Left colon (tissue), 2 donors: Measurements from ENCODE around the gene CPVL. TPM values are rescaled to one million over a fixed set of nuclear protein-coding genes. Genes with fewer than 3 reads are reported as not detected.

Experiments
- ATAC-seq: fragments of 200-7000 bp; cut with Tn5 transposase; one replicate; pipeline ENCODE4 v1.9.1; 2020; ENCODE audit warnings: mild to moderate bottlenecking, moderate library complexity
- DNase-seq, 2 donors: peaks; one replicate each; pipeline ENCODE4 v3.0.0-alpha.2; 2020
- intact Hi-C, 2 donors: fragments of 100-400 bp; cut with DNase I in 1 of 2; cut with micrococcal nuclease in 1 of 2; formaldehyde crosslinking; loops; one replicate each; pipeline versions ENCODE4 v1.11.2 to v1.14.0; 2022; cut with DNase I, micrococcal nuclease
- total RNA-seq, 2 donors: library from RNA; stranded (reverse); fragmentation: NEBNext Ultra II Directional; extraction: Animal tissue kit (Norgen Biotek cat#: 25700); gene quantifications; one replicate each; pipeline ENCODE4 v1.2.1, GENCODE V29; 2021
- donor health status: DM: no; HTN: no; CAD: no.
- donor health status: DM: yes; HTN: yes; CAD: no.

CPVL gene
- total RNA-seq, 2 donors from 2014 or later, result 4.7 to 18.4 TPM

GRCh38 chr7:28964056-28964455 lies 182.3 kb downstream of the CPVL start:
- intact Hi-C loops, result no loop called here
- DNase-seq (no peak), ATAC-seq (no peak)

DNA sequence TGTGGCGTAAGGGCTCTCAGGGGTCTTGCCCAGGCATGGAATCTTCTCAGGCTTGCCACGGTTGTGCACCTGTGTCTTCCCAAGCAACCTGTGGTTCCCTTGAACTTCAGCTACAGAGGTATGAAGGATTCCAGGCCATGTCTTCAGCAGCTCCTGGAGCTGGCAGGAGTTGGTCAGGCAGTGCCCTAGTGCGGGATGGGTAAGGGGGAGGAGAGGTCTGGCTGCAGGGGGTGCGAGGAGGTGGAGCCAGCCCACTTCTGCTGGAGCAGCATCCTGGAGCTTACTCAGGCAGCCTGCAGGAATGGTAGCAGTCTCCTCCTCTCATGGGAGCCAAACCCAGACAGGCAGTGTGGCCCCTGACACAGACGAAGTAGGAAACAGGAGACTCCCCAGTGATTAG lies 184.4 kb downstream of the CPVL start:
- DNase-seq, result no peak
- ATAC-seq, result no peak

GRCh38 chr7:28960071-28960840 lies 186.1 kb downstream of the CPVL start:
- no peak for DNase-seq
- no peak for ATAC-seq

More for the DNA sequence above, 184.4 kb downstream of the CPVL start:
- intact Hi-C loops, result no loop called here

DNA sequence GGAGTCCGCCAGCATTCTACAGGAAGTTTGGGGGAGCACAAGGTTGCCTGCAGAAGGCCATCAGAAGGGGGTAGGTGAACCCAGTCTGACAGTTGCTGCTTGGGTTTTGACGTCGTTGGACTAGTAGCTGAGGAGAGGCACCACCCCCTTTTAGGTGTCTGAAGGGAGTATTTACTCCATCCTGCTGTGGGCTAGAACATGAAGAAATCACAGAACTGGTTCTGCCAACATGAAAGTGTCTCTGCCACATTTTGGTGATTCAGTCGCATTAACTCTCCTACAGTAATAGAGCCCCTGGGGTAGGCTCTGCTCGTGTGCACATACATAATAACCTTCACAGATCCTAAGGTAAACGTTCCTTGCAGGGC lies 187.4 kb downstream of the CPVL start:
- ATAC-seq, result no peak
- intact Hi-C loops, result loop anchor here in 1 of 2 donors (10.0 kb wide), 1 partner anchor 146 kb away; no protein-coding TSS in a partner anchor
- no peak for DNase-seq

More at GRCh38 chr7:28960071-28960840, 186.1 kb downstream of the CPVL start:
- intact Hi-C loops, result no loop called here

DNA sequence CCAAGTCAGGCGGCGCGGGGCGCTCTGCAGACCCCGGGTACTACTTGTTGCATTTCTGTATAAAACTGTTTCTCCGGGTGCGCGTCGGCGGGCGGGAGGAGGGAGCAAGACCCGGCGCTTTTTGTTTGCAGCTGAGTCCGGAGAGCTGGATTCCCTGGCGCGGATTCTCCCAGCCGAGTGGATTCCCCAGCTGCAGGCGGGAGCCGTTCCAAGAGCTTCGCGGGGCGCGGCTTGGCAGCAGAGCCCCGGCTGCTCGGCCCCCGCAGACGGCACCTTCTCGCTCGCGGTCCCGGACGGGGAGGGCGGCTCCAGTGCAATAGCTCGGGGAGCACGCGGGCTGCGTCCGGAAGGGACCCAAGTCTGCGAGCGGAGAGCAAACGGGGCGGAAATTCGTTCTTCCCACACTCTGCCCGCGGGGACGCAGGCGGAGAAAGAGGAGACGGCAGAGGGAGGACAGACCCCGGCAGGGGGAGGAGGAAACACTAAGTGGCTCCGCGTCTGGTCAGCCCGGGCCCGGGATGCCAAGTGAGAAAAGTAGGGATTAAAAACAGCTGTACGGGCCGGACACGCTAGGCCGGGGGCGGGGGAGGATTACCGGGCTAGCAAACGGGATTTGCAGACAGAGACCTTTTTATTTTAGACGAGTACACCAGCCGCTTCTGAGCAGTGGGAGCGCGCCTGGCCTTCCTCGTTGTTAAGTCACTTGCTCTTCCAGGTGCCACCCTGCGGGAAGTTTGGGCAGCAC lies 187.9 kb downstream of the CPVL start, which contains the start of gene TRIL:
TSS of gene TRIL (minus strand) at position 96 of the 745 bp plus-strand sequence. CDS start 284 bp downstream, outside the sequence.
- intact Hi-C loops, result loop anchor here in 1 of 2 donors (10.0 kb wide), 1 partner anchor 146 kb away; no protein-coding TSS in a partner anchor
- DNase-seq (peak; percentile 57 to 72), ATAC-seq (peak; percentile 5)

DNA sequence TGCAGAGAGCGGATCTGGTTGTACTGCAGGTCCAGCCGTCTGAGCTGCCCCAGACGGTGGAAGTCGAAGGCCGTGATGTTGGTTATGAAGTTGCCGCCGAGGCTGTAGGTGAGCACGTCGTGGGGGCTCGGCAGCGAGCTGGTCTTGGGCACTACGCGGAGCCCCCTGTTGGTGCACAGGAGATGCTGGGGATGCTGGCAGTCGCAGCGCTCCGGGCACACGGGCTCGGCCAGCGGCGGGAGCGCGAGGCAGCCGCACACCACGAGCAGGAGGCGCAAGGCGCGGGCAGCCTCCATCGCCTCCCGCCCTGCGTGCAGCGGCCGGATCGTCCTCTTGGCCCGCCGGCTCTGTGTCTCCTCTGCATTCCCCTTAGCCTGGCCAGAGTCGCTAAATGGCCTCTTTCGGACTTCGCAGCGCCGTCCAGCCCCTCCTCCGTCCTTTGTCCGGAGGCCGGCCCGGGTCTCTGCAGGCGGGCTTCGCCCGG lies 188.5 kb downstream of the CPVL start:
- DNase-seq (peak in 1 of 2 donors; percentile 25), ATAC-seq (no peak)
- intact Hi-C loops, result loop anchor here in 1 of 2 donors (10.0 kb wide), 1 partner anchor 147 kb away; no protein-coding TSS in a partner anchor

DNA sequence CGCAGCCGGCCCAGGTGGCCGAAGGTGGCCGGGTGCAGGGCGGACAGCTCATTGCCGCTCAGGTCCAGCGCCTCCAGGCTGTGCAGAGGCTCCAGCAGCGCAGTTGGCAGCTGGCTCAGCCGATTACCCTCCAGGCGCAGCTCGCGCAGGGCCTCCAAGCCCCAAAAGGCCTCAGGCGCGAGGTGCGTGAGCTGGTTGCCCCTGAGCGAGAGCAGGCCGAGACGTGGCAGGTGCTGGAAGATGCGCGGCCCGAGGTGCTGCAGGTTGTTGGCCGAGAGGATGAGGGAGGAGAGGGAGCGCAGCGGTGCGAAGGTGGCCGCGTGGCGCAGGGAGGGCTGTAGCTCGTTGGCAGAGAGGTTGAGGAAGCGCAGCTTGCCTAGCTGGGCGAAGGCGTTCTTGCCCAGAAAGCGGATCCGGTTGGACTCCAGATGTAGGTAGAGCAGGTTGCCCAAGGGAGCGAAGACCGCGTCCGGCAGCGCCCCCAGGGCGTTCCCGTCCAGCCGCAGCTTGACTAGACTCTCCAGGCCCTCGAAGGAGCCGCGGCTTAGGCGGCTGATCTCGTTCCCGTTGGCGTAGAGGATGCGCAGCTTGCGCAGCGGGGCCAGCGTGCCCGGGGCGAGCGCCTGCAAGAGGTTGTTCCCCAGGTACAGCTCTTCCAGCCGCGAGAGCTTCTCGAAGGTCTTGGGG lies 189.1 kb downstream of the CPVL start:
- peak; percentile 39 for ATAC-seq
- peak in 1 of 2 donors; percentile 33 for DNase-seq
- intact Hi-C loops, result loop anchor here in 1 of 2 donors (10.0 kb wide), 1 partner anchor 148 kb away; no protein-coding TSS in a partner anchor

- ATAC-seq (peak; percentile 71), DNase-seq (peak; percentile 65 to 80)
- intact Hi-C loops, result loop anchor here in 1 of 2 donors (10.0 kb wide), 1 partner anchor 148 kb away; no protein-coding TSS in a partner anchor
Measured at GRCh38 chr7:28956608-28957063, 189.7 kb downstream of the CPVL start.

DNA sequence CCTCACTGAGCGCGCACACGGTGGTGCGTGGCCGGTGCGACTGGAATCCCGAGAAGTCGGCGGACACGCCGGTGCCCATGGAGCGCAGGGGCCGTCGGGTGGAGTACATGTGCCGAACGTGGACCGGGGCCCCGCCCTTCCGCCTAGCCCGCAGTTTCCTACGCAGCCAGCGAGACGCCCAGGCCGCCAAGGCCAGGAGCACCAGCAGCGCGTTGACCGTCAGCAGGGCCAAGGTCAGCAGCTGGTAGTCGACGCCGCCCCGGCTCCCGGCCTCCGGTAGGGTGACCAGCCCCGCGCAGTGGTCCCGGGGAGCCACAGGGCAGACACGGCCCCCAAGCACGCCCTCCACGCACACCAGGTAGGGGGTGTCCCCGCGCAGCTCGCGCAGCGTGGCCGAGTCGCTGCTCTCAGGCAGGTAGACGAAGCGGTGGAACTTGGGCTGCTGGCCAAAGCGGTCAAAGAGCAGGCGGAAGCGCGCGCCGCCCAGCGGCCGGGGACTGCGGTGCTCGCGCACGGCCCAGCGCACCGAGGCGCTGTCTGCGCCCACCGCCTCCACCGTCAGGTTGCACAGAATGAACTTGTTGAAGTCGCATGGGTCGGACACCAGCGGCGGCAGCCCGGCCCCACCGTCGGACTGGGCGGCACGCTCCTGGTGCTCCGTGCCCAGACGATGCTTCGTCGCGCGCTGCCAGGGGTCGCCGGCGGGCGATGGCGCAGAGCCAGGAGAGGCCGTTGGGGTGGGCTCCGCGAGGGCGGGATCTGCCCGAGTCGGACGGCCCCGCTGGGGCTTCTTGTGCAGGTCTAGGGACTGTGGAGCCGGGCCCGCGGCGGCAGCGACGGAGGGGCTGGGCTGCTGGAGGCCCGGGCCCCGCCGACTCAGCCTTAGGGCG lies 190.4 kb downstream of the CPVL start:
- intact Hi-C loops, result loop anchor here in 1 of 2 donors (10.0 kb wide), 1 partner anchor 149 kb away; no protein-coding TSS in a partner anchor
- ATAC-seq (peak; percentile 83), DNase-seq (peak; percentile 84 to 90)

GRCh38 chr7:28955356-28955717 lies 191.0 kb downstream of the CPVL start:
- intact Hi-C loops, result loop anchor here in 1 of 2 donors (10.0 kb wide), 1 partner anchor 149 kb away; no protein-coding TSS in a partner anchor
- ATAC-seq, result no peak

DNA sequence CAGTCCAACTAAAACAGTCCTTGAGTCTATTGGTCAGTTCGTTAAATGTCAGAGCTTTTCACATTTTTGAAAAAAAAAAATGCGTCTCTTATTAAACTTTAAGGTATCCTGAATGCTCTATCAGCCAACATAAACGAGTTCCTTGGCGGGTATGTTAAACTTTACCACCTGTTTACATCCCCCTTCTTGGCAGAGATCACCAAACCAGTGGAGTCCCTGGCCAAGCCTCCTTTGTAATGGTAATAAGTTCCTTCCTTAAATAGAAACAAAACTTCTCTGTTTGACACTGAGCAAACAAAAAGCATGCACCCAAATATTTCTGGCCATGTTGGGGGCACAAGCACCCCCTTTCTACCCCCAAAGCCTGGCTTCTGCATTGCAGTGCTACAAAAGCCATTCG lies 191.4 kb downstream of the CPVL start:
- intact Hi-C loops, result loop anchor here in 1 of 2 donors (10.0 kb wide), 1 partner anchor 150 kb away; no protein-coding TSS in a partner anchor
- DNase-seq, result no peak
- no peak for ATAC-seq

More at GRCh38 chr7:28955356-28955717, 191.0 kb downstream of the CPVL start:
- no peak for DNase-seq

DNA sequence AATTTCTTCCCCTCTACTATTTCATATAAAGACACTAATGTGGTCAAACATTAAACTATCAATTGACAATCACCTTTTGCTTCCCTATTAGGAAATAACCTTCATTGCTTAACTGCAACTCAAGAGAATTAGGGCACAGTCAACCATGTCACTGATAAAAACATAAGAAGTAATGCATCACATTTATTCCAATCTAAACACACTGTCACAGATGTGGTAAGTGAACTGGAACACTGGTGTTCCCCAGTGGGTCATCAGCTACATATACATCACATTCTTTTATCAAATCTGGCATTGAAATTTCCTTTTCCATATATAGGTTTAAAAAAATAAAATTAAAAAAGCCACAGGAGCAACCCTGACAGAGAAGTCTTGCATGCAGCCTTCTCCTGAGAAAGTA lies 191.9 kb downstream of the CPVL start:
- DNase-seq (no peak), ATAC-seq (no peak)
- intact Hi-C loops, result loop anchor here in 1 of 2 donors (10.0 kb wide), 1 partner anchor 150 kb away; no protein-coding TSS in a partner anchor

DNA sequence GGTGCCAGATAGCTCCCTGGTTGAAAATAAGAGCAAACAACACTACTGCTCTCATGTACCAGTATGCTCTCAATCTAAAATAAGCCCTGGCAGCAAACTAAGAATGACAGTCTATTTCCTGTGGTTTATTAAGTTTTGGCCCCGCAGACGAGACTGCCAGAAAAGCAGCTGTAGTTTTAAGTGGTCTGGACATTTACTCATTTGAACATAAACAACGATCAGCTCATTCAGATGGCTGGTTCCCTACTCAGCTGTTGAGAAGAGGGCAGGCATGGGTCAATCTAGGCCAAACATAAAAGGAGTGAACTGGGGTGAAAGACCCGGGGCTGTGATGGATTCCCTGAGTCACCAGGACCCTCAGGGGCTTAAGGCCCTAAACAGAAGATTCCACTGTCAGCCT lies 192.7 kb downstream of the CPVL start:
- intact Hi-C loops, result loop anchor here in 1 of 2 donors (10.0 kb wide), 1 partner anchor 151 kb away; no protein-coding TSS in a partner anchor
- DNase-seq, result no peak
- ATAC-seq, result no peak

Other genes starting within 250 kb of the CPVL start
- 1 to 10 TPM in 1 of 2 donors, under 1 TPM in 1; 0.52 to 2.0 TPM for gene TRIL, start 188.2 kb downstream of the CPVL start, total RNA-seq
- 10 to 100 TPM; 30.0 to 32.9 TPM for gene CHN2, start 48.2 kb upstream of the CPVL start, total RNA-seq